Ammon's horn (tissue), 1 donor: ENCODE results near the gene ZNF367.

Experiments used
- DNase-seq: peaks from one replicate; pipeline ENCODE4 v3.0.0-alpha.2; 2016; ENCODE audit warnings: low spot score

ZNF367 gene

GRCh38 chr9:96418083-96418919 lies at the start of gene ZNF367:
TSS of gene ZNF367 (minus strand) at chr9:96418370. CDS start at chr9:96418032, 338 bp downstream.
- DNase-seq, result peak; percentile 97

GRCh38 chr9:96467784-96468183 lies 49.6 kb upstream of the ZNF367 start:
- DNase-seq, result no peak

GRCh38 chr9:96464426-96464825 lies 46.3 kb upstream of the ZNF367 start:
- DNase-seq, result no peak

GRCh38 chr9:96462541-96462940 lies 44.4 kb upstream of the ZNF367 start:
- DNase-seq, result no peak

- no peak for DNase-seq
Observed at GRCh38 chr9:96461336-96461735, 43.2 kb upstream of the ZNF367 start.

GRCh38 chr9:96460882-96461281 lies 42.7 kb upstream of the ZNF367 start:
- DNase-seq, result no peak

GRCh38 chr9:96460470-96460869 lies 42.3 kb upstream of the ZNF367 start:
- no peak for DNase-seq

- DNase-seq, result no peak
Observed at GRCh38 chr9:96459268-96460007, 41.3 kb upstream of the ZNF367 start.

GRCh38 chr9:96458226-96458625 lies 40.1 kb upstream of the ZNF367 start:
- no peak for DNase-seq

GRCh38 chr9:96457266-96457665 lies 39.1 kb upstream of the ZNF367 start:
- DNase-seq, result no peak

- DNase-seq, result peak; percentile 80
Observed at GRCh38 chr9:96453625-96454024, 35.5 kb upstream of the ZNF367 start.

- DNase-seq, result peak; percentile 29
Observed at GRCh38 chr9:96450613-96451528, 32.7 kb upstream of the ZNF367 start.

- DNase-seq, result peak; percentile 97
Observed at GRCh38 chr9:96449845-96450612, 31.9 kb upstream of the ZNF367 start, which contains the start of gene HABP4. TSS of gene HABP4 (plus strand) at chr9:96450169. CDS start at chr9:96450280, 111 bp downstream.

GRCh38 chr9:96449523-96449844 lies 31.3 kb upstream of the ZNF367 start:
- no peak for DNase-seq

GRCh38 chr9:96448546-96449170 lies 30.5 kb upstream of the ZNF367 start:
- DNase-seq, result no peak

- DNase-seq, result no peak
Observed at GRCh38 chr9:96447406-96447805, 29.2 kb upstream of the ZNF367 start.

GRCh38 chr9:96442491-96442890 lies 24.3 kb upstream of the ZNF367 start:
- no peak for DNase-seq

- no peak for DNase-seq
Observed at GRCh38 chr9:96441798-96442445, 23.8 kb upstream of the ZNF367 start.

- DNase-seq, result no peak
Observed at GRCh38 chr9:96440671-96441199, 22.6 kb upstream of the ZNF367 start.

- DNase-seq, result no peak
Observed at GRCh38 chr9:96437454-96437853, 19.3 kb upstream of the ZNF367 start.
